B cell (primary cell): Measurements from ENCODE around the gene GPC3. TPM values are rescaled to one million over a fixed set of nuclear protein-coding genes. Genes with fewer than 3 reads are reported as not detected.

ENCODE experiments used
- ATAC-seq: fragments of 200-7000 bp; cut with Tn5 transposase; one replicate; pipeline ENCODE4 v1.10.0; 2021; ENCODE audit warnings: low read depth, mild to moderate bottlenecking, moderate number of reproducible peaks, moderate library complexity
- CTCF ChIA-PET: fragments of 350-600 bp; sonication (Branson Sonifier 250); formaldehyde crosslinking; loops from one replicate; lab custom pipeline; 2021; ENCODE audit warnings: antibody characterized with exemption, inconsistent platforms; lab: Charles Lee
- POLR2A ChIA-PET: fragments of 350-600 bp; sonication (Branson Sonifier 250); formaldehyde crosslinking; loops from one replicate; lab custom pipeline; 2021; ENCODE audit warnings: antibody characterized with exemption; lab: Charles Lee
- DNase-seq: peaks from one replicate; pipeline ENCODE4 v3.0.0; 2013
- H2AFZ ChIP-seq: 2 replicates; pipeline ENCODE4 v1.6.1; 2012; ENCODE audit warnings: mild to moderate bottlenecking, low read depth, low read length; ENCODE audit not compliant: insufficient read depth, poor library complexity, severe bottlenecking
- H3K27ac ChIP-seq, 2 donors: 1 replicate in 1 of 2; 2 replicates in 1 of 2; pipeline ENCODE4 v1.5.1; 2012 to 2013; ENCODE audit warnings: low read length in 2 of 2, mild to moderate bottlenecking in 2 of 2, moderate library complexity in 1 of 2
- H3K27me3 ChIP-seq, 4 experiments: fragments of 200-600 bp in 1 of 4; sonication (generic) in 1 of 4; replicated peaks in 1 of 4; 1 replicate in 2 of 4; 2 replicates in 2 of 4; pipeline versions ENCODE4 v1.6.1 to v1.7.0; 2013 to 2016; ENCODE audit warnings: low read length in 3 of 4, mild to moderate bottlenecking in 2 of 4, mixed read lengths in 1 of 4, moderate library complexity in 1 of 4; ENCODE audit not compliant: insufficient read depth in 4 of 4, control insufficient read depth in 3 of 4; ENCODE audit errors: control extremely low read depth in 1 of 4
- H3K36me3 ChIP-seq, 2 experiments: replicated peaks in 1 of 2; 1 replicate in 1 of 2; 2 replicates in 1 of 2; pipeline versions ENCODE4 v1.6.1 to v1.7.1; 2013; ENCODE audit warnings: low read length in 1 of 2; ENCODE audit not compliant: insufficient read depth in 2 of 2, control insufficient read depth in 1 of 2; ENCODE audit errors: control extremely low read depth in 1 of 2, extremely low read depth in 1 of 2
- H3K4me1 ChIP-seq, 2 donors: fragments of 200-600 bp in 1 of 2; sonication (generic) in 1 of 2; 1 replicate in 1 of 2; 2 replicates in 1 of 2; pipeline versions ENCODE4 v1.5.1 to v1.6.1; 2013 to 2017; ENCODE audit warnings: low read length in 2 of 2; ENCODE audit not compliant: control insufficient read depth in 2 of 2, insufficient read depth in 2 of 2
- H3K4me2 ChIP-seq: replicated peaks from 2 replicates; pipeline ENCODE3; 2012; ENCODE audit warnings: mild to moderate bottlenecking, low read depth, low read length; ENCODE audit not compliant: poor library complexity, severe bottlenecking
- H3K4me3 ChIP-seq, 5 experiments: fragments of 200-600 bp in 1 of 5; sonication (generic) in 1 of 5; 1 replicate in 3 of 5; 2 replicates in 2 of 5; pipeline versions ENCODE4 v1.5.1 to v1.7.0; 2011 to 2016; ENCODE audit warnings: low read length in 4 of 5, mild to moderate bottlenecking in 4 of 5, low read depth in 2 of 5, control low read depth in 1 of 5, moderate library complexity in 1 of 5; ENCODE audit not compliant: insufficient read depth in 1 of 5; ENCODE audit errors: control extremely low read depth in 1 of 5, extremely low read depth in 1 of 5
- H3K79me2 ChIP-seq: fragments of 200-600 bp; sonication (generic); one replicate; pipeline ENCODE4 v1.6.0; 2016; ENCODE audit warnings: low read length; ENCODE audit not compliant: control insufficient read depth, insufficient read depth
- H3K9ac ChIP-seq: fragments of 200-600 bp; sonication (generic); 2 replicates; pipeline ENCODE4 v1.6.1; 2017; ENCODE audit warnings: mild to moderate bottlenecking, low read length, moderate library complexity
- H3K9me3 ChIP-seq, 3 donors: one replicate each; pipeline versions ENCODE4 v1.6.1 to v1.7.1; 2013; ENCODE audit warnings: low read length in 2 of 3; ENCODE audit not compliant: control insufficient read depth in 2 of 3, insufficient read depth in 1 of 3; ENCODE audit errors: control extremely low read depth in 1 of 3
- H4K20me1 ChIP-seq: 2 replicates; pipeline ENCODE4 v1.6.0; 2012; ENCODE audit warnings: mild to moderate bottlenecking, low read length; ENCODE audit not compliant: insufficient read depth, control insufficient read depth, poor library complexity, severe bottlenecking
- H3K27ac Mint-ChIP-seq: one replicate; pipeline ENCODE4 v1.8.0; 2021; ENCODE audit warnings: mixed read lengths
- H3K27me3 Mint-ChIP-seq: one replicate; pipeline ENCODE4 v1.8.0; 2021; ENCODE audit warnings: mixed read lengths
- H3K4me1 Mint-ChIP-seq: one replicate; pipeline ENCODE4 v1.8.0; 2021; ENCODE audit warnings: mixed read lengths
- H3K4me3 Mint-ChIP-seq: one replicate; pipeline ENCODE4 v1.8.0; 2021; ENCODE audit warnings: mixed read lengths
- H3K9me3 Mint-ChIP-seq: one replicate; pipeline ENCODE4 v1.8.0; 2022; ENCODE audit warnings: mixed read lengths; ENCODE audit not compliant: insufficient read depth
- EZH2 ChIP-seq: IDR thresholded peaks from 2 replicates; pipeline ENCODE4 v1.6.1; 2012; ENCODE audit warnings: borderline replicate concordance, low read depth, mild to moderate bottlenecking, moderate library complexity, low read length; ENCODE audit not compliant: insufficient read depth, poor library complexity, severe bottlenecking
- WGBS: methylation state at CpG from one replicate; pipeline ENCODE4 v1.1.5; 2013; ENCODE audit warnings: missing lambda C conversion rate; ENCODE audit not compliant: insufficient coverage; 5-methylcytosine and 5-hydroxymethylcytosine counted together
- intact Hi-C: fragments of 100-400 bp; cut with micrococcal nuclease; formaldehyde crosslinking; loops from one replicate; pipeline ENCODE4 v1.10.0; 2022
- polyA plus RNA-seq: library from polyadenylated mRNA; depleted of rRNA; stranded (reverse); fragments of >200 nt; gene quantifications from 2 replicates; pipeline ENCODE4 v1.2.3, GENCODE V29; 2012
- total RNA-seq, 2 donors: library from RNA; stranded (reverse); fragments of 120-200 nt in 1 of 2; gene quantifications; 1 replicate in 1 of 2; 2 replicates in 1 of 2; pipeline versions ENCODE4 v1.2.3 to v1.2.4, GENCODE V29; 2013 to 2022
- TF ChIP-seq, protein P1 (sequence below): fragments of 200-600 bp; IDR thresholded peaks from one replicate; pipeline ENCODE4 v1.8.0; 2022; ENCODE audit warnings: antibody characterized with exemption, mild to moderate bottlenecking

Gene GPC3
- total and polyA plus RNA-seq, 2 donors (not counting 1 experiment from before 2014, with no cell fraction given) = not detected

GRCh38 chrX:133655275-133656265 lies 329.8 kb downstream of the GPC3 start:
- no peaks in the 10 kb centered on the region for H3K9me3 Mint-ChIP-seq
- no peak overlapping the region for H3K27ac Mint-ChIP-seq
- POLR2A ChIA-PET = no interaction called here
- no peaks in the 10 kb centered on the region for H3K27me3 Mint-ChIP-seq
- H3K9me3 ChIP-seq = no peaks in the 10 kb centered on the region
- no peaks in the 10 kb centered on the region for H4K20me1 ChIP-seq
- ATAC-seq (no peak), DNase-seq (no peak)
- no peak overlapping the region for H3K4me3 ChIP-seq
- WGBS = no CpG with 5 or more reads among the region's 2 CpGs
- H3K4me1 Mint-ChIP-seq = no peaks in the 10 kb centered on the region
- no peak overlapping the region for H3K4me3 Mint-ChIP-seq
- H3K4me1 ChIP-seq = no peaks in the 10 kb centered on the region
- no peak overlapping the region for H3K27ac ChIP-seq
- no peak overlapping the region for H3K4me2 ChIP-seq
- no peak overlapping the region for H2AFZ ChIP-seq
- no peak for TF ChIP-seq EZH2
- TF ChIP-seq, protein P1, sequence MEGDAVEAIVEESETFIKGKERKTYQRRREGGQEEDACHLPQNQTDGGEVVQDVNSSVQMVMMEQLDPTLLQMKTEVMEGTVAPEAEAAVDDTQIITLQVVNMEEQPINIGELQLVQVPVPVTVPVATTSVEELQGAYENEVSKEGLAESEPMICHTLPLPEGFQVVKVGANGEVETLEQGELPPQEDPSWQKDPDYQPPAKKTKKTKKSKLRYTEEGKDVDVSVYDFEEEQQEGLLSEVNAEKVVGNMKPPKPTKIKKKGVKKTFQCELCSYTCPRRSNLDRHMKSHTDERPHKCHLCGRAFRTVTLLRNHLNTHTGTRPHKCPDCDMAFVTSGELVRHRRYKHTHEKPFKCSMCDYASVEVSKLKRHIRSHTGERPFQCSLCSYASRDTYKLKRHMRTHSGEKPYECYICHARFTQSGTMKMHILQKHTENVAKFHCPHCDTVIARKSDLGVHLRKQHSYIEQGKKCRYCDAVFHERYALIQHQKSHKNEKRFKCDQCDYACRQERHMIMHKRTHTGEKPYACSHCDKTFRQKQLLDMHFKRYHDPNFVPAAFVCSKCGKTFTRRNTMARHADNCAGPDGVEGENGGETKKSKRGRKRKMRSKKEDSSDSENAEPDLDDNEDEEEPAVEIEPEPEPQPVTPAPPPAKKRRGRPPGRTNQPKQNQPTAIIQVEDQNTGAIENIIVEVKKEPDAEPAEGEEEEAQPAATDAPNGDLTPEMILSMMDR = no peak
- no peaks in the 10 kb centered on the region for H3K36me3 ChIP-seq
- no peaks in the 10 kb centered on the region for H3K27me3 ChIP-seq
- intact Hi-C loops = no loop called here
- CTCF ChIA-PET = no interaction called here
- no peaks in the 10 kb centered on the region for H3K79me2 ChIP-seq
- no peak overlapping the region for H3K9ac ChIP-seq

DNA sequence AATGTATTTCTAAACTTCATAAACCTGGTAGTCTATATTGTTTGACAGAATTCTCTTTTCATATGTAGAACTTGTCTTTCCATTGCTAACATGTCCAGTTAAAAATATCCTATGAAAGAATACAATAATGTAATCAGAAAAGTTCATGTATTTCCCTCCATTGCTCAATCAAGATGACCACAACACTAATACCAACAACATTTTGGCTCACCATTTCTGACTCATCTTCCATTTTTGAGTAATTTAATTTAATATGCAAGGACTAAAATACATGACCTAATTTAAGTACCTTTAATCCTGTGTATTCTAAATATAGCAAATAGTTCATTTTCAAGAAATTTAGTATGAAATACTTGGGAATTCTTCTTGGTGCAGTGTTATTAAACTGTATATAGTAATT lies 330.6 kb downstream of the GPC3 start:
- no peaks in the 10 kb centered on the region for H3K36me3 ChIP-seq
- CTCF ChIA-PET = no interaction called here
- H3K4me3 ChIP-seq = no peak overlapping the region
- H3K4me2 ChIP-seq = no peak overlapping the region
- no peaks in the 10 kb centered on the region for H3K4me1 ChIP-seq
- Mint-ChIP-seq H3K9me3 (no peaks in the 10 kb centered on the region), H3K4me3 (no peak overlapping the region), H3K27ac (no peak overlapping the region), H3K27me3 (no peaks in the 10 kb centered on the region), H3K4me1 (no peaks in the 10 kb centered on the region)
- no peak for TF ChIP-seq EZH2
- TF ChIP-seq, protein P1 = no peak
- no peaks in the 10 kb centered on the region for H4K20me1 ChIP-seq
- no peaks in the 10 kb centered on the region for H3K9me3 ChIP-seq
- POLR2A ChIA-PET = no interaction called here
- DNase-seq = no peak
- no peak overlapping the region for H2AFZ ChIP-seq
- no peak for ATAC-seq
- no peaks in the 10 kb centered on the region for H3K27me3 ChIP-seq
- H3K27ac ChIP-seq = no peak overlapping the region
- intact Hi-C loops = no loop called here
- no peaks in the 10 kb centered on the region for H3K79me2 ChIP-seq
- no peak overlapping the region for H3K9ac ChIP-seq
